Natural killer cell (primary cell): Measurements from ENCODE around the gene BARHL1. TPM values are rescaled to one million over a fixed set of nuclear protein-coding genes. Genes with fewer than 3 reads are reported as not detected.

ENCODE experiments used
- ATAC-seq, 3 donors: fragments of 150-1000 bp in 2 of 3; fragments of 200-7000 bp in 1 of 3; cut with Tn5 transposase; 1 replicate in 1 of 3; 2 replicates in 2 of 3; pipeline ENCODE4 v1.10.0; 2021; ENCODE audit warnings: mild to moderate bottlenecking in 2 of 3, moderate library complexity in 2 of 3
- DNase-seq, 2 donors: peaks; one replicate each; pipeline versions ENCODE4 v3.0.0 to v3.0.0-alpha.2; 2013 to 2021; ENCODE audit warnings: mixed read lengths in 1 of 2
- H3K27ac ChIP-seq: one replicate; pipeline ENCODE4 v1.5.1; 2013; ENCODE audit warnings: mild to moderate bottlenecking, low read length
- H3K27me3 ChIP-seq: one replicate; pipeline ENCODE4 v1.6.1; 2013; ENCODE audit warnings: low read length; ENCODE audit not compliant: control insufficient read depth, insufficient read depth
- H3K36me3 ChIP-seq: one replicate; pipeline ENCODE4 v1.6.1; 2013; ENCODE audit warnings: low read length; ENCODE audit not compliant: control insufficient read depth, insufficient read depth
- H3K4me1 ChIP-seq: one replicate; pipeline ENCODE4 v1.6.1; 2013; ENCODE audit warnings: low read length; ENCODE audit not compliant: control insufficient read depth, insufficient read depth
- H3K4me3 ChIP-seq: one replicate; pipeline ENCODE4 v1.5.1; 2013; ENCODE audit warnings: low read length
- H3K9me3 ChIP-seq: one replicate; pipeline ENCODE4 v1.6.1; 2013; ENCODE audit warnings: low read length; ENCODE audit not compliant: control insufficient read depth, insufficient read depth
- H3K27ac Mint-ChIP-seq, 2 donors: one replicate each; pipeline ENCODE4 v1.8.0; 2022; ENCODE audit warnings: mild to moderate bottlenecking in 2 of 2, mixed read lengths in 2 of 2, moderate library complexity in 1 of 2
- H3K27me3 Mint-ChIP-seq, 2 donors: one replicate each; pipeline ENCODE4 v1.8.0; 2022; ENCODE audit warnings: low read depth in 2 of 2, mixed read lengths in 2 of 2
- H3K36me3 Mint-ChIP-seq: one replicate; pipeline ENCODE4 v1.8.0; 2022; ENCODE audit warnings: mixed read lengths
- H3K4me1 Mint-ChIP-seq, 2 donors: one replicate each; pipeline ENCODE4 v1.8.0; 2022; ENCODE audit warnings: mixed read lengths in 2 of 2
- H3K4me3 Mint-ChIP-seq: one replicate; pipeline ENCODE4 v1.8.0; 2022; ENCODE audit warnings: mild to moderate bottlenecking, moderate library complexity, mixed read lengths
- H3K9me3 Mint-ChIP-seq, 2 donors: one replicate each; pipeline ENCODE4 v1.8.0; 2022; ENCODE audit warnings: mixed read lengths in 2 of 2
- WGBS: methylation state at CpG from one replicate; pipeline ENCODE4 v1.1.7; 2013; ENCODE audit warnings: missing lambda C conversion rate; ENCODE audit not compliant: insufficient coverage; 5-methylcytosine and 5-hydroxymethylcytosine counted together
- intact Hi-C: fragments of 100-400 bp; cut with micrococcal nuclease; formaldehyde crosslinking; loops from one replicate; pipeline ENCODE4 v1.14.2; 2022
- total RNA-seq, 4 donors: library from RNA; stranded (reverse); fragments of 120-200 nt in 1 of 4; gene quantifications; one replicate each; pipeline versions ENCODE4 v1.2.3 to v1.2.4, GENCODE V29; 2013 to 2022
- TF ChIP-seq, protein P1 (sequence below): fragments of 200-600 bp; IDR thresholded peaks from one replicate; pipeline ENCODE4 v1.8.0; 2022; ENCODE audit warnings: antibody characterized with exemption

BARHL1 gene
- total RNA-seq, 3 donors from 2014 or later (not counting 1 experiment from before 2014, with no cell fraction given) = not detected

- H3K27me3 ChIP-seq = peaks cover 13% of the 10 kb centered on the region
- Mint-ChIP-seq H3K9me3 (no peaks in the 10 kb centered on the region), H3K27me3 (peaks cover 16% of the 10 kb centered on the region in 2 donors), H3K36me3 (no peaks in the 10 kb centered on the region), H3K4me1 (peaks cover 0 to 1% of the 10 kb centered on the region in 2 donors), H3K27ac (no peak overlapping the region), H3K4me3 (no peak overlapping the region)
- intact Hi-C loops = no loop called here
- DNase-seq (no peak), ATAC-seq (no peak)
- TF ChIP-seq, protein P1, sequence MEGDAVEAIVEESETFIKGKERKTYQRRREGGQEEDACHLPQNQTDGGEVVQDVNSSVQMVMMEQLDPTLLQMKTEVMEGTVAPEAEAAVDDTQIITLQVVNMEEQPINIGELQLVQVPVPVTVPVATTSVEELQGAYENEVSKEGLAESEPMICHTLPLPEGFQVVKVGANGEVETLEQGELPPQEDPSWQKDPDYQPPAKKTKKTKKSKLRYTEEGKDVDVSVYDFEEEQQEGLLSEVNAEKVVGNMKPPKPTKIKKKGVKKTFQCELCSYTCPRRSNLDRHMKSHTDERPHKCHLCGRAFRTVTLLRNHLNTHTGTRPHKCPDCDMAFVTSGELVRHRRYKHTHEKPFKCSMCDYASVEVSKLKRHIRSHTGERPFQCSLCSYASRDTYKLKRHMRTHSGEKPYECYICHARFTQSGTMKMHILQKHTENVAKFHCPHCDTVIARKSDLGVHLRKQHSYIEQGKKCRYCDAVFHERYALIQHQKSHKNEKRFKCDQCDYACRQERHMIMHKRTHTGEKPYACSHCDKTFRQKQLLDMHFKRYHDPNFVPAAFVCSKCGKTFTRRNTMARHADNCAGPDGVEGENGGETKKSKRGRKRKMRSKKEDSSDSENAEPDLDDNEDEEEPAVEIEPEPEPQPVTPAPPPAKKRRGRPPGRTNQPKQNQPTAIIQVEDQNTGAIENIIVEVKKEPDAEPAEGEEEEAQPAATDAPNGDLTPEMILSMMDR = no peak
- no peaks in the 10 kb centered on the region for H3K4me1 ChIP-seq
- H3K27ac ChIP-seq = no peak overlapping the region
- H3K4me3 ChIP-seq = no peak overlapping the region
- peaks cover 5% of the 10 kb centered on the region for H3K36me3 ChIP-seq
- 71% methylated on average over 3 of the region's 3 CpGs for WGBS
- H3K9me3 ChIP-seq = no peaks in the 10 kb centered on the region
Observed at GRCh38 chr9:132596200-132596599, 13.8 kb downstream of the BARHL1 start.

DNA sequence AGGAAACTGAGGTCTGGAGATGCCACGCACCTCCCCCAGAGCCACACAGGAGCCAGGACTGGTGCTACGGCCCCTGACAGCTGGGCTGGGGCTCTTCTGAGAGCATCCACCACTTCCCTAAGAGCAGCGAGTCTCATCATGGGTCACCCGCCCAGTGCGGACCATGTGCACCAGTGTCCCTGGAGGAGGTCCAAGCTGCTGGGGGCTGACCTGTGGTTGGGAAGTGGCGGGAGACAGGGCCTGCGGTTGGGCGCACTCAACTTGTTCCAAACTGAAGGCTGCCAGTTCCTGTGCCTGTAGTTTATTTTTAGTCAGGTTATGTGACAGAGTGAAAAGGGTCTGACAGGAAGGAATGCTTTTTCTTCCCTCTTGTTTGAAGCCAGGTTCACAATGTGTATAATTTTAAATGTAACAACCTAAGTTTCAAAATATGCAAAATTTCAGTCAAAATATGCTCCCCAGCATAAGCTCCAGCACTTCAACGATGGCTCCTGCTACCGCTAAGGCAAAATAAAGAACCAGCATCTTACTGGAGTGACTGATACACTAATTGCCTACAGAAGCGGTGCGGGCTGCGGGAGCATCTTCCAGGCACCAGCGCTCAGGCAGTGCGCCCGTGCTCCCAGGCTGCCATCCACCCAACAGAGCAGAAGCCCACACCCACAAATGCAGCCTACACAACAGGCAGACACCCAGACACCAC is 14.8 kb downstream of the BARHL1 start:
- Histone ChIP-seq H3K36me3 (peaks cover 5% of the 10 kb centered on the region), H3K4me3 (no peak overlapping the region), H3K4me1 (no peaks in the 10 kb centered on the region), H3K27ac (no peak overlapping the region), H3K9me3 (no peaks in the 10 kb centered on the region), H3K27me3 (peaks cover 3% of the 10 kb centered on the region)
- TF ChIP-seq, protein P1 = no peak
- no peaks in the 10 kb centered on the region for H3K4me1 Mint-ChIP-seq
- no peak overlapping the region for H3K27ac Mint-ChIP-seq
- no peak overlapping the region for H3K4me3 Mint-ChIP-seq
- H3K27me3 Mint-ChIP-seq = peaks cover 6 to 7% of the 10 kb centered on the region in 2 donors
- intact Hi-C loops = no loop called here
- ATAC-seq (no peak), DNase-seq (no peak)
- H3K9me3 Mint-ChIP-seq = no peaks in the 10 kb centered on the region
- H3K36me3 Mint-ChIP-seq = no peaks in the 10 kb centered on the region
- 84% methylated on average over 16 of the region's 16 CpGs for WGBS

- no peaks in the 10 kb centered on the region for H3K27me3 Mint-ChIP-seq
- H3K27ac Mint-ChIP-seq = no peak overlapping the region
- no peaks in the 10 kb centered on the region for H3K36me3 Mint-ChIP-seq
- no peaks in the 10 kb centered on the region for H3K9me3 Mint-ChIP-seq
- WGBS = 96% methylated on average over 12 of the region's 12 CpGs
- Histone ChIP-seq H3K9me3 (no peaks in the 10 kb centered on the region), H3K36me3 (peaks cover 3% of the 10 kb centered on the region), H3K27me3 (no peaks in the 10 kb centered on the region), H3K4me3 (no peak overlapping the region), H3K4me1 (no peaks in the 10 kb centered on the region), H3K27ac (no peak overlapping the region)
- TF ChIP-seq, protein P1 = no peak
- H3K4me1 Mint-ChIP-seq = no peaks in the 10 kb centered on the region
- no peak overlapping the region for H3K4me3 Mint-ChIP-seq
- intact Hi-C loops = no loop called here
- no peak for DNase-seq
- ATAC-seq = no peak
Observed at GRCh38 chr9:132600326-132600984, 18.0 kb downstream of the BARHL1 start.
